HepG2 (cell line): ENCODE results near the gene AGO4. TPM values are rescaled to one million over a fixed set of nuclear protein-coding genes. Genes with fewer than 3 reads are reported as not detected.

Source experiments
- ARHGAP35 ChIP-seq: sonication (generic); formaldehyde crosslinking; IDR thresholded peaks from 2 replicates; pipeline ENCODE4 v1.9.0; 2022; ENCODE audit warnings: mild to moderate bottlenecking, inconsistent platforms, moderate library complexity, missing genetic modification reagents, borderline replicate concordance
- DR1 ChIP-seq: sonication (generic); formaldehyde crosslinking; IDR thresholded peaks from 2 replicates; pipeline ENCODE4 v1.8.0; 2021; ENCODE audit warnings: mild to moderate bottlenecking, missing genetic modification reagents, inconsistent platforms
- EHMT2 ChIP-seq: fragments of 200-600 bp; sonication (generic); IDR thresholded peaks from 2 replicates; pipeline ENCODE4 v1.7.0; 2017; ENCODE audit warnings: antibody characterized with exemption, low read depth, low read length, borderline replicate concordance
- GATAD1 ChIP-seq: IDR thresholded peaks from 2 replicates; pipeline ENCODE4 v1.6.1; 2016; ENCODE audit warnings: missing genetic modification reagents, missing compliant biosample characterization
- HNRNPLL ChIP-seq: fragments of 200-400 bp; formaldehyde crosslinking; IDR thresholded peaks from 2 replicates; pipeline ENCODE4 v1.6.1; 2017; ENCODE audit warnings: mild to moderate bottlenecking, low read depth, low read length; ENCODE audit not compliant: poor library complexity, severe bottlenecking
- IKZF1 ChIP-seq: fragments of 450-650 bp; IDR thresholded peaks from 2 replicates; pipeline ENCODE4 v1.7.1; 2016
- MTA3 ChIP-seq: sonication (generic); formaldehyde crosslinking; IDR thresholded peaks from 2 replicates; pipeline ENCODE4 v1.4.0; 2020; ENCODE audit warnings: missing genetic modification reagents
- PHF8 ChIP-seq: sonication (generic); formaldehyde crosslinking; IDR thresholded peaks from 2 replicates; pipeline ENCODE4 v1.5.0; 2020; ENCODE audit warnings: missing genetic modification reagents
- RAD21 ChIP-seq: fragments of 450-650 bp; formaldehyde crosslinking; IDR thresholded peaks from 2 replicates; pipeline ENCODE4 v1.5.0; 2020; ENCODE audit warnings: mild to moderate bottlenecking
- SIN3B ChIP-seq: fragments of 150-350 bp; IDR thresholded peaks from 2 replicates; pipeline ENCODE4 v1.6.1; 2014; ENCODE audit warnings: low read length
- SMAD9 ChIP-seq: sonication (generic); formaldehyde crosslinking; IDR thresholded peaks from 2 replicates; pipeline ENCODE4 v1.5.1; 2020; ENCODE audit warnings: mild to moderate bottlenecking, missing genetic modification reagents
- TARDBP ChIP-seq: sonication (generic); formaldehyde crosslinking; IDR thresholded peaks from 2 replicates; pipeline ENCODE4 v1.8.0; 2022; ENCODE audit warnings: mild to moderate bottlenecking, missing genetic modification reagents
- ZBTB1 ChIP-seq: sonication (generic); formaldehyde crosslinking; IDR thresholded peaks from 2 replicates; pipeline ENCODE4 v1.4.0; 2020; ENCODE audit warnings: missing genetic modification reagents, borderline replicate concordance
- ZFP62 ChIP-seq: sonication (generic); formaldehyde crosslinking; IDR thresholded peaks from 2 replicates; pipeline ENCODE4 v1.4.0; 2020; ENCODE audit warnings: missing genetic modification reagents
- ZNF101 ChIP-seq: sonication (generic); formaldehyde crosslinking; IDR thresholded peaks from 2 replicates; pipeline ENCODE4 v1.4.0; 2020; ENCODE audit warnings: mild to moderate bottlenecking, low read depth, missing genetic modification reagents, borderline replicate concordance
- ZNF30 ChIP-seq: sonication (generic); formaldehyde crosslinking; IDR thresholded peaks from 2 replicates; pipeline ENCODE4 v1.5.0; 2020; ENCODE audit warnings: mild to moderate bottlenecking, missing genetic modification reagents
- ZNF333 ChIP-seq: sonication (generic); formaldehyde crosslinking; IDR thresholded peaks from 2 replicates; pipeline ENCODE4 v1.4.0; 2020; ENCODE audit warnings: mild to moderate bottlenecking, missing genetic modification reagents, borderline replicate concordance
- ZNF678 ChIP-seq: sonication (generic); formaldehyde crosslinking; IDR thresholded peaks from 2 replicates; pipeline ENCODE4 v1.4.0; 2020; ENCODE audit warnings: mild to moderate bottlenecking, missing genetic modification reagents
- ZNF792 ChIP-seq: IDR thresholded peaks from 2 replicates; pipeline ENCODE4 v1.6.1; 2016
- polyA plus RNA-seq, 8 experiments: library from polyadenylated mRNA; depleted of rRNA in 3 of 8; stranded (reverse) in 7 of 8; unstranded in 1 of 8; fragments of >200 nt; fragmentation: Illumina TruSeq in 4 of 8; extraction: Trizol in 4 of 8; gene quantifications; 2 replicates each; pipeline versions ENCODE4 v1.2.1 to v1.2.3, GENCODE V29; 2011 to 2016; ENCODE audit warnings: low read depth in 4 of 8, missing spikeins in 1 of 8, mixed read lengths in 1 of 8; ENCODE audit not compliant: insufficient read depth in 1 of 8
- total RNA-seq, 5 experiments: library from RNA; depleted of rRNA; stranded (reverse); fragments of >200 nt; fragmentation: Illumina TruSeq; extraction: Trizol; gene quantifications; 2 replicates each; pipeline ENCODE4 v1.2.3, GENCODE V29; 2016; ENCODE audit warnings: low read depth in 1 of 5
- TF ChIP-seq, protein P1 (sequence below): sonication (generic); formaldehyde crosslinking; IDR thresholded peaks from 2 replicates; pipeline ENCODE4 v1.5.0; 2020; ENCODE audit warnings: mild to moderate bottlenecking, missing genetic modification reagents, borderline replicate concordance
- TF ChIP-seq, protein P2 (sequence below): sonication (generic); formaldehyde crosslinking; IDR thresholded peaks from 2 replicates; pipeline ENCODE4 v1.5.1; 2020; ENCODE audit warnings: missing genetic modification reagents, mild to moderate bottlenecking, borderline replicate concordance
- TF ChIP-seq, protein P3 (sequence below): sonication (generic); formaldehyde crosslinking; conservative IDR thresholded peaks from 2 replicates; pipeline ENCODE4 v1.8.0; 2022; ENCODE audit warnings: mild to moderate bottlenecking, moderate library complexity, missing genetic modification reagents
- TF ChIP-seq, protein P4 (sequence below): sonication (generic); formaldehyde crosslinking; IDR thresholded peaks from 2 replicates; pipeline ENCODE4 v1.5.0; 2020; ENCODE audit warnings: missing genetic modification reagents

AGO4 gene
- total and polyA plus RNA-seq, 2 of the 13 experiments (the other 11 are each of a cell fraction or from before 2014, with no cell fraction given), result 6.0 to 13.8 TPM

DNA sequence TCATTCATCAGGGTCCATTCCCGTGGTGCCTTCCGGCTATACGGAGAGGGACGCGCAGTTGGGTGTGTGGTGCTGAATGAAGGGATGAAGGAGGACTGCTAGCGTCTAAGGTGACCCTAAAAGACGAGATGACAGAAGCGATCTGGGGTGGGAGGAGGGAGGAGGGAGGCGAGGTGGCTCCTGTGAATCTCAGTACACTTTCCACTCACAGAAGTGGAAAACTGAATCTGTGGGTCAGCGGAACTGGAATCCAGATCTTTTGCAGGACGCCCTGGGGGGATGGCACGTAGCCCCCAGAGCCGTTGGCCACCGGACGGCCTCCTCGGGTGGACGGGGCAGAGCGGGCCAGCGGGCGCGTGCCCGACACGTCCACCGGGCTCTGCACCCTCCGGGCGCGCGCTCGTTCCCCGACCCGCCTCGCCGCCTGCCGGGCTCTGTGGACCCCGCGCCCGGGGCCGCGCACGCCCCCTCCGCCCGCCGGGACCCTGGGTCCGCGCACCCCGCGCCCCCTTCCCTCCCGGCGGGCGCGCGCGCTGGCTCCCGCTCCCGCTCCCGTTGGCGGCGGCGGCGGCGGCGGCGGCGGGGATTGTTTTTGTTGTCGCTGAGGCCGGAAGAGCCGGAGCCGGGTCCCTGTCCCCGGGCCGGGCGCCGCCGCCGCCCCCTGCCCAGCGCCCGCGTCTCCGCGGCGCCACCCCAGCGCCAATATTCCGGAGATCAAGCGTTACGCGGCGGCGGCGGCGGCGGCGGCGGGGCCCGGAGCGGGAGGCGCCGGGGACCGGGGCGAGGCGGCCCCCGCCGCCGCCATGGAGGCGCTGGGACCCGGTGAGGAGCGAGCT lies at the start of gene AGO4 (continued):
- TF ChIP-seq, protein P1, sequence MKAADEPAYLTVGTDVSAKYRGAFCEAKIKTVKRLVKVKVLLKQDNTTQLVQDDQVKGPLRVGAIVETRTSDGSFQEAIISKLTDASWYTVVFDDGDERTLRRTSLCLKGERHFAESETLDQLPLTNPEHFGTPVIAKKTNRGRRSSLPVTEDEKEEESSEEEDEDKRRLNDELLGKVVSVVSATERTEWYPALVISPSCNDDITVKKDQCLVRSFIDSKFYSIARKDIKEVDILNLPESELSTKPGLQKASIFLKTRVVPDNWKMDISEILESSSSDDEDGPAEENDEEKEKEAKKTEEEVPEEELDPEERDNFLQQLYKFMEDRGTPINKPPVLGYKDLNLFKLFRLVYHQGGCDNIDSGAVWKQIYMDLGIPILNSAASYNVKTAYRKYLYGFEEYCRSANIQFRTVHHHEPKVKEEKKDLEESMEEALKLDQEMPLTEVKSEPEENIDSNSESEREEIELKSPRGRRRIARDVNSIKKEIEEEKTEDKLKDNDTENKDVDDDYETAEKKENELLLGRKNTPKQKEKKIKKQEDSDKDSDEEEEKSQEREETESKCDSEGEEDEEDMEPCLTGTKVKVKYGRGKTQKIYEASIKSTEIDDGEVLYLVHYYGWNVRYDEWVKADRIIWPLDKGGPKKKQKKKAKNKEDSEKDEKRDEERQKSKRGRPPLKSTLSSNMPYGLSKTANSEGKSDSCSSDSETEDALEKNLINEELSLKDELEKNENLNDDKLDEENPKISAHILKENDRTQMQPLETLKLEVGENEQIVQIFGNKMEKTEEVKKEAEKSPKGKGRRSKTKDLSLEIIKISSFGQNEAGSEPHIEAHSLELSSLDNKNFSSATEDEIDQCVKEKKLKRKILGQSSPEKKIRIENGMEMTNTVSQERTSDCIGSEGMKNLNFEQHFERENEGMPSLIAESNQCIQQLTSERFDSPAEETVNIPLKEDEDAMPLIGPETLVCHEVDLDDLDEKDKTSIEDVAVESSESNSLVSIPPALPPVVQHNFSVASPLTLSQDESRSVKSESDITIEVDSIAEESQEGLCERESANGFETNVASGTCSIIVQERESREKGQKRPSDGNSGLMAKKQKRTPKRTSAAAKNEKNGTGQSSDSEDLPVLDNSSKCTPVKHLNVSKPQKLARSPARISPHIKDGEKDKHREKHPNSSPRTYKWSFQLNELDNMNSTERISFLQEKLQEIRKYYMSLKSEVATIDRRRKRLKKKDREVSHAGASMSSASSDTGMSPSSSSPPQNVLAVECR (CRISPR knock-in tag), result peak; percentile 34; the same call in 1 of the 2 replicates
- TF ChIP-seq GATAD1 (no peak), ZNF101 (CRISPR knock-in tag) (no peak), ARHGAP35 (CRISPR knock-in tag) (no peak), EHMT2 (no peak), PHF8 (CRISPR knock-in tag) (0 out of 2 replicates have a peak, but pooled peaks have one; percentile 27), ZNF333 (peak; percentile 70; the same call in 1 of the 2 replicates), MTA3 (CRISPR knock-in tag) (no peak), ZNF792 (no peak), ZNF30 (CRISPR knock-in tag) (no peak), ZBTB1 (no peak), TARDBP (CRISPR knock-in tag) (no peak), HNRNPLL (peak; percentile 10), DR1 (CRISPR knock-in tag) (no peak), RAD21 (no peak), SIN3B (no peak), IKZF1 (no peak), ZNF678 (CRISPR knock-in tag) (0 out of 2 replicates have a peak, but pooled peaks have one; percentile 36), ZFP62 (CRISPR knock-in tag) (no peak), SMAD9 (CRISPR knock-in tag) (no peak)
- TF ChIP-seq, protein P2, sequence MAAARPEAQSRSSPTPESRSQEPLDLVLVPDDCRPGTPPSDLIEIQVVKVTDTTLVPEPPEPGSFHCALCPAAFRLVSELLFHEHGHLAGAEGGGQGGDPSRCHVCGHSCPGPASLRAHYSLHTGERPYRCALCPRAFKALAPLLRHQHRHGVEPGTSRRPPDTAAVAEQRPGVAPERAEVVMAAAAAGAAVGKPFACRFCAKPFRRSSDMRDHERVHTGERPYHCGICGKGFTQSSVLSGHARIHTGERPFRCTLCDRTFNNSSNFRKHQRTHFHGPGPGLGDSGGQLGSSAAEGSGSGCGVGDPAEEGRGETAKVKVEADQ (CRISPR knock-in tag), result no peak
- TF ChIP-seq, protein P3, sequence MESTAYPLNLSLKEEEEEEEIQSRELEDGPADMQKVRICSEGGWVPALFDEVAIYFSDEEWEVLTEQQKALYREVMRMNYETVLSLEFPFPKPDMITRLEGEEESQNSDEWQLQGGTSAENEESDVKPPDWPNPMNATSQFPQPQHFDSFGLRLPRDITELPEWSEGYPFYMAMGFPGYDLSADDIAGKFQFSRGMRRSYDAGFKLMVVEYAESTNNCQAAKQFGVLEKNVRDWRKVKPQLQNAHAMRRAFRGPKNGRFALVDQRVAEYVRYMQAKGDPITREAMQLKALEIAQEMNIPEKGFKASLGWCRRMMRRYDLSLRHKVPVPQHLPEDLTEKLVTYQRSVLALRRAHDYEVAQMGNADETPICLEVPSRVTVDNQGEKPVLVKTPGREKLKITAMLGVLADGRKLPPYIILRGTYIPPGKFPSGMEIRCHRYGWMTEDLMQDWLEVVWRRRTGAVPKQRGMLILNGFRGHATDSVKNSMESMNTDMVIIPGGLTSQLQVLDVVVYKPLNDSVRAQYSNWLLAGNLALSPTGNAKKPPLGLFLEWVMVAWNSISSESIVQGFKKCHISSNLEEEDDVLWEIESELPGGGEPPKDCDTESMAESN (CRISPR knock-in tag), result no peak
- TF ChIP-seq, protein P4, sequence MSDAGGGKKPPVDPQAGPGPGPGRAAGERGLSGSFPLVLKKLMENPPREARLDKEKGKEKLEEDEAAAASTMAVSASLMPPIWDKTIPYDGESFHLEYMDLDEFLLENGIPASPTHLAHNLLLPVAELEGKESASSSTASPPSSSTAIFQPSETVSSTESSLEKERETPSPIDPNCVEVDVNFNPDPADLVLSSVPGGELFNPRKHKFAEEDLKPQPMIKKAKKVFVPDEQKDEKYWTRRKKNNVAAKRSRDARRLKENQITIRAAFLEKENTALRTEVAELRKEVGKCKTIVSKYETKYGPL, result no peak
